HepG2 (cell line): ENCODE measurements around the gene LMAN1L. TPM values are rescaled to one million over a fixed set of nuclear protein-coding genes. Genes with fewer than 3 reads are reported as not detected.

Experiments used
- ELF3 ChIP-seq: IDR thresholded peaks from 2 replicates; pipeline ENCODE4 v1.6.1; 2016; ENCODE audit warnings: missing genetic modification reagents, missing compliant biosample characterization
- KAT7 ChIP-seq: IDR thresholded peaks from 2 replicates; pipeline ENCODE4 v1.6.1; 2018; ENCODE audit warnings: borderline replicate concordance, missing compliant biosample characterization
- MIER2 ChIP-seq: IDR thresholded peaks from 2 replicates; pipeline ENCODE4 v1.6.1; 2016; ENCODE audit warnings: missing biosample characterization, missing genetic modification reagents
- NR2C2 ChIP-seq: sonication (generic); formaldehyde crosslinking; IDR thresholded peaks from 2 replicates; pipeline ENCODE4 v1.4.0; 2020; ENCODE audit warnings: missing genetic modification reagents, mild to moderate bottlenecking, moderate library complexity, borderline replicate concordance
- NR2F2 ChIP-seq: IDR thresholded peaks from 2 replicates; pipeline ENCODE4 v1.6.1; 2012; ENCODE audit warnings: low read depth, inconsistent platforms, borderline replicate concordance
- ZBTB20 ChIP-seq: sonication (generic); formaldehyde crosslinking; IDR thresholded peaks from 2 replicates; pipeline ENCODE4 v1.8.1; 2023; ENCODE audit warnings: missing genetic modification reagents, low read depth, mild to moderate bottlenecking, borderline replicate concordance
- ZBTB33 ChIP-seq: sonication (generic); formaldehyde crosslinking; IDR thresholded peaks from 2 replicates; pipeline ENCODE4 v1.4.0; 2020; ENCODE audit warnings: missing genetic modification reagents
- ZC3H13 ChIP-seq: sonication (generic); formaldehyde crosslinking; IDR thresholded peaks from 2 replicates; pipeline ENCODE4 v1.8.1; 2023; ENCODE audit warnings: mild to moderate bottlenecking, missing genetic modification reagents, moderate library complexity
- ZNF121 ChIP-seq: sonication (generic); formaldehyde crosslinking; IDR thresholded peaks from 2 replicates; pipeline ENCODE4 v1.5.0; 2020; ENCODE audit warnings: mild to moderate bottlenecking, missing genetic modification reagents
- ZNF138 ChIP-seq: sonication (generic); formaldehyde crosslinking; IDR thresholded peaks from 2 replicates; pipeline ENCODE4 v1.5.0; 2020; ENCODE audit warnings: mild to moderate bottlenecking, low read depth, missing genetic modification reagents
- ZNF224 ChIP-seq: sonication (generic); formaldehyde crosslinking; IDR thresholded peaks from 2 replicates; pipeline ENCODE4 v1.5.0; 2020; ENCODE audit warnings: mild to moderate bottlenecking, missing genetic modification reagents
- ZNF362 ChIP-seq: sonication (generic); formaldehyde crosslinking; IDR thresholded peaks from 2 replicates; pipeline ENCODE4 v1.4.0; 2020; ENCODE audit warnings: missing genetic modification reagents, mild to moderate bottlenecking, borderline replicate concordance
- ZNF414 ChIP-seq: sonication (generic); formaldehyde crosslinking; IDR thresholded peaks from 2 replicates; pipeline ENCODE4 v1.5.0; 2020; ENCODE audit warnings: missing genetic modification reagents
- polyA plus RNA-seq, 8 experiments: library from polyadenylated mRNA; depleted of rRNA in 3 of 8; stranded (reverse) in 7 of 8; unstranded in 1 of 8; fragments of >200 nt; fragmentation: Illumina TruSeq in 4 of 8; extraction: Trizol in 4 of 8; gene quantifications; 2 replicates each; pipeline versions ENCODE4 v1.2.1 to v1.2.3, GENCODE V29; 2011 to 2016; ENCODE audit warnings: low read depth in 4 of 8, missing spikeins in 1 of 8, mixed read lengths in 1 of 8; ENCODE audit not compliant: insufficient read depth in 1 of 8
- total RNA-seq, 5 experiments: library from RNA; depleted of rRNA; stranded (reverse); fragments of >200 nt; fragmentation: Illumina TruSeq; extraction: Trizol; gene quantifications; 2 replicates each; pipeline ENCODE4 v1.2.3, GENCODE V29; 2016; ENCODE audit warnings: low read depth in 1 of 5

The LMAN1L gene
- total and polyA plus RNA-seq, 2 of the 13 experiments (the other 11 are each of a cell fraction or from before 2014, with no cell fraction given) = not detected

- TF ChIP-seq ZNF138 (CRISPR knock-in tag) = no peak
- peak; percentile 95 for TF ChIP-seq ZNF362 (CRISPR knock-in tag)
- no peak for TF ChIP-seq MIER2 (CRISPR knock-in tag)
- TF ChIP-seq ZBTB20 = no peak
- no peak for TF ChIP-seq ZC3H13 (CRISPR knock-in tag)
- TF ChIP-seq NR2F2 = 0 out of 2 replicates have a peak, but pooled peaks have one; percentile 34
- no peak for TF ChIP-seq KAT7 (CRISPR knock-in tag)
- TF ChIP-seq ZNF121 = peak; percentile 85
- TF ChIP-seq ZNF414 (CRISPR knock-in tag) = no peak
- peak; percentile 91 for TF ChIP-seq NR2C2 (CRISPR knock-in tag)
- TF ChIP-seq ELF3 (CRISPR knock-in tag) = no peak
- TF ChIP-seq ZBTB33 (CRISPR knock-in tag) = no peak
- 0 out of 2 replicates have a peak, but pooled peaks have one; percentile 30 for TF ChIP-seq ZNF224 (CRISPR knock-in tag)
These were observed 34.7 kb upstream of the LMAN1L start (continued) for GRCh38 chr15:74777769-74778598.
